Kidney capillary endothelial cell (primary cell): ENCODE measurements around the gene SLC35A2.
A peak's percentile ranks its signal among the peaks of the same experiment; 100 is the strongest.
"Not testable (repeated sequence)": the region's sequence is repeated elsewhere in the genome, so short reads cannot be mapped to it uniquely, and the experiment has no call there.

Experiments
- DNase-seq: peaks from one replicate; pipeline ENCODE4 v3.0.0-alpha.2; 2018; ENCODE audit warnings: low spot score

The SLC35A2 gene

DNA sequence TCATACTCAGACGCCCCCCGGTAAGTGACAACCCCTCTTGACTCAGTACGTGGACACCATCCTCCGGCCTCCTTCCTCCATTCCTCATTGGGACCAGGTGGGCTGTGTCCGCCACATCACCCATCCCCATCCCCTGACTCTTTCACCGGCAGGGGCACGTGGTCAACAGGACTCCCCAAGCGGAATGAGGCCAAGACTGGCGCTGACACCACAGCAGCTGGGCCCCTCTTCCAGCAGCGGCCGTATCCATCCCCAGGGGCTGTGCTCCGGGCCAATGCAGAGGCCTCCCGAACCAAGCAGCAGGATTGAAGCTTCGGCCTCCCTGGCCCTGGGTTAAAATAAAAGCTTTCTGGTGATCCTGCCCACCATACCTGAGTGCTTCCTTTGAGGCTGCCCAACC, 8.7 kb downstream of the SLC35A2 start:
- DNase-seq = no peak

DNA sequence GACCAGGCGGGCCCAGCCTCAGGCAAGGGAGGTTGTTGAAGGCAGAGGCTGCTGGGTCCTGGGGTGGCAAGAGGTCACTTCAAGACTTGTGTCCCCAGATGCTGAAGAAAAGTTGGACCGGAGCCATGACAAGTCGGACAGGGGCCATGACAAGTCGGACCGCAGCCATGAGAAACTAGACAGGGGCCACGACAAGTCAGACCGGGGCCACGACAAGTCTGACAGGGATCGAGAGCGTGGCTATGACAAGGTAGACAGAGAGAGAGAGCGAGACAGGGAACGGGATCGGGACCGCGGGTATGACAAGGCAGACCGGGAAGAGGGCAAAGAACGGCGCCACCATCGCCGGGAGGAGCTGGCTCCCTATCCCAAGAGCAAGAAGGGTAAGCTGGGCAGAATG, 9.3 kb downstream of the SLC35A2 start:
- DNase-seq = no peak

DNA sequence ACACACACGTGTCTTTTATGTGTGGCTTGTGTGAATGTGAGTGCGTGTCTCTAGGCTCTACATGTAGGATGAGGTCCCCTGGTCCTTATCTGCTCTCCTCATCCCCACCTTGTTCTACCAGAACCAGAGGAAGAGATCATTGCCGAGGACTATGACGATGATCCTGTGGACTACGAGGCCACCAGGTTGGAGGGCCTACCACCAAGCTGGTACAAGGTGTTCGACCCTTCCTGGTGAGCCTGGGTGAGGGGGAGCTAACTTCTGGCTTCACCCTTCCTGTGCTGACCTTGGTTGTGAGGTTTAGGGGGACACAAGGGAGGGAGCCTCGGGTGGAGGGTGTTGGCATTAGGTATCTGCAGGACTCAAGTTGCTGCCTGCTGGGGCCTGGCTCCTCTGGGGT, 10.4 kb downstream of the SLC35A2 start:
- DNase-seq = no peak

DNA sequence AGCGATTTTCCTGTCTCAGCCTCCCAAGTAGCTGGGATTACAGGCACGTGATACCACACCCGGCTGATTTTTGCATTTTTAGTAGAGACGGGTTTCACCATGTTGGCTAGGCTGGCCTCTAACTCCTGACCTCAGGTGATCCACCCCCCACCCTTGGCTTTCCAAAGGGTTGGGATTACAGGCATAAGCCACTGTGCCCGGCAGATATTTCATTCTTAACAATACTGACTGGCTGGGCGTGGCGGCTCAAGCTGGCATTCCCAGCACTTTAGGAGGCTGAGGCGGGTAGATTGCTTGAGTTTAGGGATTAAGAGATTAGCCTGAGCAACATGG, 12.4 kb downstream of the SLC35A2 start:
- DNase-seq = no peak

DNA sequence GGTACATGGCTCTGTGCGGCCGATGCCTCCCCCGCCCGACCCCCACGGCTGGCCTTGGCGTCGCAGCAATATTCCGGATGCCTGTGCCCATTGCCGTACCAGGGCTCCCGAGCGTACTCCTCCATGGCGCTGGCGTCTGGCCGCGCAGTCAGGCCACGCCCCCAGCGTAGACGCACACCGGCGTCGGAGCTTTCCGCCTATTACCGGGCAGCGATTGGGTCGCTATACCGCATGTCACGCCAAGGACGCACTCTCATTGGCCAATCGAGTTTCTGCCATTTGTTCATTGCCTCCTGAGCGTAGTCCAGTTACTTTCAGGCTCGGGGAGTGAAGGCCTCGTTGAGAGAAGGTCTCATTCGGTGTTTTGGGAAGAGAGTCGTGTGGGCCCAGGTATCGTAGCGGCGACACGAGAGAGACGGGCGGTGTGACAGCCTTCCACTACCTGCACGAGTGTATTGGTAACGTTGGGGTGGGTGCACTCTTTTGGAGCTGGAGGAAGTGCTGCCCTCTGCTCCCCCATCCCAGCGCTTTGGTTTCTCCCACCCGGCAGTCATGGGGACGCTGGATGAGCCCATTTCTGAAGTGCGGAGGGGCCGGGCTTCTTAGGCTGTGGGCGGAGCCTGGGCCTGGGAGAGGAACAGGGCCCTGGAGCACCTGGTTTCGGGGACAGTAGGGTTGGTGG, 13.7 kb downstream of the SLC35A2 start, which contains the start of the genes PQBP1 and TIMM17B:
Gene PQBP1 (plus strand): TSS at position 306 of the 682 bp plus-strand sequence. CDS start 580 bp downstream, outside the sequence.
Gene TIMM17B (minus strand): TSS at position 144 of the 682 bp plus-strand sequence. CDS start 19 bp downstream, at position 125.
- peak; percentile 72 for DNase-seq

DNA sequence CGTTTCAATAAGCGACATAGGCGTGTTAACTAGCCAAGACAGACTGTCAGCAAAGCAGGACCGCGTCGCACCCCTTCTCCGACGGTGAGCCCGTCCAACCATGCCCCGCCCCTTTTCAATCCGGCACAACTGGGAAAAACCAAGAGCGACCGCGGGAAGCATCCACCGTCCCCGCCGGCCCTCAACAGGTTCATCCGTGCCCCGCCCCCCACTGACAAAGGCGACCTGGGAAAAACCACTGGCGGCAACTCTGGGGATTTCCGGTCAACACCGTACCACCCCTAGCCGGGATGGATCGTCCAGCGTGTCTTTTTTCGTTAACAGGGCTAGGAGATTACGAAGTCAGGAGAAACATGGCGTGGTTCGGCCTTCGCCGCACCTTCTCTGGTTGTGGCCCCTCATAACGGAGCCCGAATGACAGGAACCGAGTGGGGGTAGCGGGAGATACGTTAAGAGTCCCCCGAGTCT, 14.3 kb downstream of the SLC35A2 start:
- peak; percentile 49 for DNase-seq

DNA sequence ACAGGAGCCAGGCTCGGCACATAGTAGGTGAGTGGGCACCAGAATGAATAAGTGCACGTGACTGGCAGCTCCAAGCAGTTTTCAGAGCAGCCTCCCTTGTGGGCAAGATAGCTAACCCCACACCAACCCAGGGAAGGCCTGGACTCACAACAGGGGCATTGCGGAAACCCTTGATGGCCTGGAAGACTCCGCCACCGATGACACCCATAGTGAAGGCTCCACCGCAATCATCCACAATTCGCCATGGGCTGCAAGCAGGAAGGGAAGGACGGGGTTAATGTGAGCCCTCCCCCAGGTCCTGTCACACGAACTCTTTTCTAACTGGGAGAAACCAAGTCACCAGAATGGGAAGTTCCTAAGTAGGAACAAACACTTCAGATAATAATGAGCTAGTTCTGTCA, 14.8 kb downstream of the SLC35A2 start:
- DNase-seq = no peak

DNA sequence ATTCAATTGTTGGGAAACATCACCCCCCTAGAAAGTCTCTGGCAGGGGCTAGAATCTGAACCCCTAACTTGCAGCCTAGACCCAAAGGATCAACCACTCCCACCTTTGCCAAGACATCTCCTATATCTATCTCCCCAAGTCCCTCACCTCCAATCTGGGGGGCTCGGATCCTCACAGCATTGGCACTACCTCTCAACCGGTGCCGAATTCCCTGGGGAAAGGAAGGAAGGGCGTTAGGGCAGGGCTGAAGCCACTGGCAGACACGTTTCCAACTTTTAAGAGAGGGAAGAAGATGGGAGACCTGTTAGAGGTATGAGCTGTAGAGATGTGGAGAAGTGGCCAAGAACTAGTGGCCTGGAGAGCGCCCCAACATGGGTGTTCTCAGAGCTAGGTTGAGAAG, 16.6 kb downstream of the SLC35A2 start:
- no peak for DNase-seq

DNA sequence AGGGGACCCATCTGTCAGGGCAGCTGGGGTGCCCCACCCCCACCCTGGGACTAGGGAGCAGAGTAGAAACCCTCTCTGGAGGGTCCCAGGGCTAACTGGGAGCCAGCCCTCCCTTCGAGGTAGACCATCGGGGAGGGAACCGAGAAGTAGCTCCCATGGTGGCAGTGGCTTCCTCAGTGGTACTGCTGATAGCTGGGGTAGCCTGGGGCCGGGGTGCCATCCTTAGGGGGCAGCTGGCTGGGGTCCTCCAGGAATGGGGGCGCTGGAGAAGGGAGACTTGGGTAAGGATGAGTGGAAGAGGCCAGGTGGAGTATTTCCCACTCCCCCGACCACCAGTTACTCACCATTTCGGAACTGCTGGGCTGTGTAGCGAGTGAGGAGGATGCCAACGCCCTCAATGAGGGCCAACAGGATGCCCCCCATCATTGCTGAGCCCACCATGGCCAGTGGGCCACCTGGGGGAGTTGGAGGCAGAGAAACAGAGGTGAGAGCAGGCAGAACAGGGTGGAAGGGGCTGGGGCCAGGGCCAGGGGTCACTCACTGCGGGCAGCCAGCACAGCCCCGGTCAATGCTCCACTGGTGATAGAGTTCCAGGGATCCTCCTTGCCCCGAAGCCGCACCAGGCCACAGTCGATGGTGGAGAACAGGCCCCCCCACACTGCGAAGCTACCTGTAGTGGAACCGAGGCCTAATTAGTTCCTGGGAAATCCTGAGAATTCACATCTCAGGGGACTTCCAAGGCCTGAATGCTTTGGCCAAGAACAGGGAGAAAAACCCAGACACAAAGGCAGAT, 17.7 kb downstream of the SLC35A2 start:
- no peak for DNase-seq

DNA sequence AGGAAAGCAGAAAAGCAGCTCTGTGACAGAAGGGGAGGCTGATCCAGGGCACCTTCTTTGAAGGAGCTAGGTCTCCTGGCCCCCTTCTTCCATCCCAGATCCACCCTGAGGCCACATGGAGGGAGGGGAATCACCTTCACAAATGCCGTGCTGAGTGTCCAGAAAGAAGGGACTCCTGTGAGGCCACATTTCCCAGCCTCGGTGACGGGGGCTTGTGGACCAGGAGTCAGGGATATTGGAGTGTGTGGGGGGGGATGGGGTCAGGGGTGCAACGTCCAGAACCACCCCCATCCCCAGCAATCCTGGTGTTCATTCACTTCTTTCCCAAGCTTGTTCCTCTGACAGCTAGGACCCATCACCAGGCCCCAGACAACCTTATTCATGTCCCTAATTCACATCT, 18.6 kb downstream of the SLC35A2 start:
- no peak for DNase-seq

DNA sequence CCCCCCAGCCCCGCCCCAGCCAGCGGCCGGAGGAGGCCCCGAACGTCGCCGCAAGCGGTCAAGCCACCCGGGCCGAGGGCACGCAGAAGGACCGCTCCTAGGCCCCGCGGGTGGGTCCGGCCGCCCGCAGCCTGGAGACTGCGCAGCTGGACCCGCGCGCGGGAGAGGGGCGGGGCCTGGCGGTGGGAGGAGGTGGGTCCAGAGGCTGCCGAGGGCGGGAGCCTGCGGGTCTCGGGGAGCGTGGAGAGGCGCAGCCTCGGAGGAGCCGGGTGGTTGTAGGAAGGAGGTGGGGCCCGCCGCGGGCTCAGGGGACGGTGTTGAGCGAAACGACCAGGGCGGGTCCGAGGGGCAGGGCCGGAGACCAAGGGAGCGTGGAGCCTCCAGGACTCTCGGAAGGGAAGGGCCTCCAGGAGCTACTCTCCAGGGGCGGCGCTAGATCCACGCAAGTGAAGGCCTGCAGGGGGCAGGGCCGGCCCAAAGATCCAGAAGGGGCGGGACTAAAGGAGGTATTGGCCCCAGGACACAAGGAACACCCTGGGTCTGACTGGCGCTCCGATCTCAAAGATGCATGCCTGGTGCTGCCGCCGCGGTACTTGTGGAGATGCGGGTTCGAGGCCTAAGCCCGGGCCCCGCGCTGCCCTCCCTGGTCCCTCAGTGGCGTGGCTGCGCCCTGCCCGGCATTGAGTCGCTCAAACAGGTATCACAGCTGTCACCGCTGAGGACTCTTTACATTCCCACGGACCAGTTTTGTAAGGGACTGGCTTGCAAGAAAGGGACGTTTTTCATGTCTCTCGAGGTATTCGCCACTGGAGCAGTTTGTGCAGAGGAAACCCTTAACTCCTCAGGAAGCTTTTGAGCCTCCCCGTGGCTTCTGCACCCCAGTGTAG, 19.8 kb downstream of the SLC35A2 start:
- peak; percentile 33 for DNase-seq

DNA sequence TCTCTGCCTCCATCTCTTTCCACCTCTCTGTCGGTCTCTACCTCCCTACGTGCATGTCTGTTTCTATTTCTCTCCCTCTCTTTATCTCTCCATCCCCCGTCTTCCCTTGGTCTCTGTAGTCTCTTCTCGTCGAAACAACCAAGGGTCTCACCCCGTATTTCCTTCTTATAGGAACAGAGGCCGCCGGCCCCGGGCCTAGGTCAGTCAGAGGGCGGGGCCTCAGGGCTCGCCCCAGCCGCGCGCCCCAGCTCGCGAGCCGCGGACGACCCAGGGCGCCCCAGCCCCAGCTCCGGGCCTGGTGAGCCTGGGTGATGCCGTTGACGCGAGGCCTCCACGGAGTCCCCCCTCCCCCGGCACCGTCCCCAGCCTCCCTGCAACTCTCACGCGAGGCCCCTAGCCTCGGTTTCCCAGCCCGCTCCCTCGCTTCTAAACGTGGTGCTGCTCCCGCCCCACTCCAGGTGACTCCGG, 20.5 kb downstream of the SLC35A2 start:
- no peak for DNase-seq

DNA sequence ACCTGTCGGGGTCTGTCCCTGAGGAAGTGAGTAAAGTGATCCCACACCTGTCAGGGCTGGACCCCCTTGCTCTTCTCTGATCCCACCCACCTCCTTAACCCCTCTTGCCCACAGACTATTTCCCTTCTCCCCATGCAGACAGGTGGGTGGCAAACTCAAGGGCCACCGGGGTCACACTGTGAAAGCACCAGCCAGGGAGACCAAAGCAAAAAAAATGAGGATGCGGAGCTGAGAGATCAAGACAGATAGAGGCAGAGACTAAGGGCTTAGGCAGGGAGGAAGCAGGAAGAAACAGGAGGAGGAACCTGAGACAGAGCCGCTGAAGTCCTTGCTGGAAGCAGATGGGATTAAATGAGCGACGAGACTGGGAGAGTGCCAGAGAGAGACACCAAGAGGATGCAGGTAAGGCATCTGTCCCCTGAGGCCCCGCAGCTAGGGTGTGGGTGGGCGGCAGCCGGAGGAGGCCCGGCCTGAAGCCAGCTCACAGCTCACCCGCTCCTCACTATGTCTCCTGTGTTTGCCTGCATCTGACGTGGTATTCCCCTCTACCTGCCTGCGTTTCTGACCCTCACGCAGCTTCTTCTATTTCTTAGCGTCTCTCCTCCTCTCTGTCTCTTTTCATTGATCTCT, 21.0 kb downstream of the SLC35A2 start:
- no peak for DNase-seq

DNA sequence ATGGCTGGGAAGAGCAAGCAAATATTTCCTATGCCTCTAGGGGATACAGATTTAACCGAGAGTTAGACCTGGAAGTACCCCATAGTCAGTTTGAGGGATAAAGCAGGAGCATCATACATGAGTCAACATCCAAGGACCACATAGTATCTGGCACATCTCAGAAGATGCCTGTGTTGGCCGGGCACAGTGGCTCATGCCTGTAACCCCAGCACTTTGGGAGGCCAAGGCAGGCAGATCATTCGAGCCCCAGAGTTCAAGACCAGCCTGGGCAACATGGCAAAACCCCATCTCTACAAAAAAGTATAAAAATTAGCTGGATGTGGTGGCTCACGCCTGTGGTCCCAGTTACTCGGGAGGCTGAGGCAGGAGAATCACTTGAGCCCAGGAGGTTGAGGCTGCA, 24.9 kb downstream of the SLC35A2 start:
- DNase-seq = not testable (repeated sequence)

DNA sequence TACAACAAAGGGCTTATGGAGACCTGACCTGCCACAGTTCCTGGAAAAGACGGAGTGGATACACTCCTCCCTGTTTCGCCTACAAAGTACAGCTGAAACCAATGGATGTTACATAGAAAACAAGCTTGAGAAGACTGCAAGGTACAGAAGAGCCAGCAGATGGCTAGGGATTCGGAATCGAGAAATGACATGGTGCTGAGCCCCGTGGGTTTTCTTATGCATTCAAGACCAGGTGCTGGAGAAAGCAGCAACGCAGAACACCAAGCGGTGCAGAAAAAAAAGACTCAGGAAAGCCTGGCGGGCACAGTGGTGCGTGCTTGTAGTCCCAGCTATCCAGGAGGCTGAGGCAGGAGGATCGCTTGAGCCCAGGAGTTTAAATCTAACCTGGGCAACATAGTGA, 27.7 kb downstream of the SLC35A2 start:
- DNase-seq = no peak

DNA sequence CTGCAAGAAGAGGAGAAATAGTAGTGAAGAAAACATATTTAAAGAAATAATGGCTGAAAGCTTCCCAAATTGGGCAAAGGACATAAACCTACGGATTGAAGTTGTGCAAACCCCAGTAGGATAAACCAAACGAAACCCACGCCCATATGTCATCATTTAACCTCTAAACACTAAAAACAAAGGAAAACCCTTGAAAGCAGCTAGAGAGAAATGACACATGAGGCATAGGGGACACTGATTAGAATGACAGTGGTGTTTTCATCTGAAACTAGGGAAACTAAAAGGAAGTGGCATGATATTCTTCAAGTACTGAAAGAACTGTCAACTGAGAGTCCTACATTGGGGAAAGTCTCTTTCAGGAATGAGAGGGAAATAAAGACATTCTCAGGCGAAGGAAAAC, 34.5 kb downstream of the SLC35A2 start:
- not testable (repeated sequence) for DNase-seq

DNA sequence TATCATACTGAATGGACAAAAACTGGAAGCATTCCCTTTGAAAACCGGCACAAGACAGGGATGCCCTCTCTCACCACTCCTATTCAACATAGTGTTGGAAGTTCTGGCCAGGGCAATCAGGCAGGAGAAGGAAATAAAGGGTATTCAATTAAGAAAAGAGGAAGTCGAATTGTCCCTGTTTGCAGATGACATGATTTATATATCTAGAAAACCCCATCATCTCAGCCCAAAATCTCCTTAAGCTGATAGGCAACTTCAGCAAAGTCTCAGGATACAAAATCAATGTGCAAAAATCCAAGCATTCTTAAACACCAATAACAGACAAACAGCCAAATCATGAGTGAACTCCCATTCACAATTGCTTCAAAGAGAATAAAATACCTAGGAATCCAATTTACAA, 39.4 kb downstream of the SLC35A2 start:
- DNase-seq = not testable (repeated sequence)

DNA sequence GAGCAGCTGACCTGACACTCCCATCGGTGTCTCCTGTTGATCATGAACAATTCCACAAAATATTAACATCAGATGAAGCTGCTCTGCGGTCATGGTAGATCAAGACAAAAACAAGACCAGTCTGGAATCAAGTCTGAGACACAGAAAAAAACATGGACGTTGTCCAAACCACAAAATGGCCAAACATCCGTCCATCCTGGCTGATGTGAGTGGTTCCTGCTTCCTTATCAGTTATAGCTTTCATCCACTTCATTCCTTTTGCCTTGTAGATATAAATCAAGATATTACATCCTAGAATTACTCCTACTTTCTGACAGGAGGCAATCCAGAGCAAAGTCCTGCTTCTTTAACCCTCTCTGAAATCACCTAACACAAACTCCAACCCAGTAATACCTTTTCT, 47.2 kb downstream of the SLC35A2 start:
- DNase-seq = no peak

DNA sequence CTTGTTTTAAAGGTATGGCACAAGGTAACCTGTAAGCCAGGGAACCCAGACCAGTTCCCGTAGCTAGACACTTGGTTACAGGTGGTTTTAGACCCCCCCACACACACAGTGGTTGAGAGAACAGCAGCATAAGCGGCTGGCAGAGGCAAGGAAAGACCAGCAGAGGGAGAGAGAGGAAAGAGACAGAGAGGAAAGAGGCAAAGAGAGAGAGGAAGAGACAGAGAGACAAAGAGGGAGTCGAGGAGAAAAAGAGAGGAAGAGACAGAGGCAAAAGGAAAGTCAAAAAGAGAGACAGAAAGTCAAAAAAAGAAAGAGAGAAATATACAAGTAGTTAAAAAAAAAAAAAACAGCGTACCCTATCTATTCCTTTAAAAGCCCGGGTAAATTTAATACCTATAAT, 56.5 kb downstream of the SLC35A2 start:
- no peak for DNase-seq

DNA sequence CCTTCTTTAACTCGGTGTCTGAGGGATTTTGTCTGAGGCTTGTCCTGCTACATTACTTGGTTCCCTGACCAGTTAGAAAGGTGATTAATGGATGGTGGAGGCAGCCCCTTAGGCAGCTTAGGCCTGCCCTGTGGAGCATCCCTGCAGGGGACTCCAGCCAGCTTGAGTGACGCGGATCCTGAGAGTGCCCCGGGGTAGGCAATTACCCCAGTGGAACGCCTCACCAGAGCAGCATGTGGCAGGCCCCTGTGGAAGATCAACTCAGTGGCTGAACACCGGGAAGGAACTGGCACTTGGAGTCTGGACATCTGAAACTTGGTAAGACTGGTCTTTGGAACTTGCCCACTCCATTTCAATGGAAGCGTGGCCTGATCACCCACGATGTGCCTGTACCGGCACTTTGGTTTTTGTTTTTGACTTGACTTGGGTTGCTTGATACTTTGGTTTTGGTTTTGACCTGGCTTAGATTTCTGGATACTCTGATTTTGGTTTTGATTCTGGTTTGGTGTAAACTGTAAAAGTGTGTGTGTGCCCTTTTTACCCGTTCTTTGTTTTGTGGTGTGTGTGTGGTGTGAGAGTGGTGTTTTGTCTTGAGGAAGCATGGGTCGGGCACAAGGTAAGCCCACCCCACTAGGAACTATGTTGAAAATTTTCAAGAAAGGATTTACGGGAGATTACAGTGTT, 57.2 kb downstream of the SLC35A2 start:
- not testable (repeated sequence) for DNase-seq

DNA sequence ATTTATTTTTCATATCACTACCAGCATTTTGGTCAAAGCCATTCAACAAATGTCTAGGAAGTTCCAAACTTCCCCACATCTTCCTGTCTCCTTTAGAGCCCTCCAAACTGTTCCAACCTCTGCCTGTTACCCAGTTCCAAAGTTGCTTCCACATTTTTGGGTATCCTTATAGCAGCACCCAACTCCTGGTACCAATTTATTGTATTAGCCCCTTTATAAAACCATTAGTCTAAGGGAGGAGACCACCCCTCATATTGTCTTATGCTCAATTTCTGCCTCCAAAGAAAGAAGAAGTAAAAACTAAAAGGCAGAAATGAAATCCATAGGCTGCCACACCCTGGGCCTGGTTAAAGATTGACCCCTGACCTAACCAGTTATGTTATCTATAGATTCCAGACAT, 58.0 kb downstream of the SLC35A2 start:
- not testable (repeated sequence) for DNase-seq
